HCT116 (cell line): Measurements from ENCODE around the gene PRR29. TPM values are rescaled to one million over a fixed set of nuclear protein-coding genes. Genes with fewer than 3 reads are reported as not detected.
A peak's percentile ranks its signal among the peaks of the same experiment; 100 is the strongest.

Experiments
- ATAC-seq: fragments of 200-7000 bp; cut with Tn5 transposase; 2 replicates; pipeline ENCODE4 v1.9.1; 2020; ENCODE audit warnings: mild to moderate bottlenecking, moderate library complexity
- BruUV-seq: library from RNA; stranded (reverse); fragments of 400-500 nt; replicated peaks from 2 replicates; lab custom pipeline; 2021; lab: Mats Ljungman, UMichigan
- CTCF ChIA-PET: fragments of 300-600 bp; sonication (Branson Sonifier 250); formaldehyde crosslinking; loops from one replicate; lab custom pipeline; 2021; ENCODE audit warnings: antibody characterized with exemption; lab: Charles Lee
- POLR2A ChIA-PET: fragments of 300-600, 350-600 bp; sonication (Branson Sonifier 250); formaldehyde crosslinking; loops from one replicate; lab custom pipeline; 2021; ENCODE audit warnings: antibody characterized with exemption; lab: Charles Lee
- RAD21 ChIA-PET, 2 experiments: fragments of 300-600 bp; sonication (Branson Sonifier 250); formaldehyde crosslinking; loops; one replicate each; lab custom pipeline; 2023; ENCODE audit warnings: low total read pairs in 2 of 2; ENCODE audit not compliant: uncharacterized antibody in 2 of 2, unreplicated experiment in 2 of 2, low non-redundant PET in 1 of 2; lab: Charles Lee
- DNase-seq: peaks from one replicate; pipeline ENCODE4 v3.0.0-alpha.2; 2010; ENCODE audit warnings: low read depth, low spot score
- H2AFZ ChIP-seq: fragments of 200-600 bp; shearing (Covaris generic), sonication (generic); 2 replicates; pipeline ENCODE4 v1.6.1; 2017; ENCODE audit warnings: low read depth, mixed run types, mixed read lengths, antibody characterized with exemption, low read length; ENCODE audit not compliant: poor library complexity, severe bottlenecking
- H3K27ac ChIP-seq: 2 replicates; pipeline ENCODE4 v1.5.1; 2012; ENCODE audit warnings: low read depth, low read length
- H3K27me3 ChIP-seq: fragments of 200-600 bp; sonication (generic); 2 replicates; pipeline ENCODE4 v1.6.1; 2016; ENCODE audit warnings: mixed run types, low read length, mixed read lengths; ENCODE audit not compliant: insufficient read depth
- H3K36me3 ChIP-seq, 2 experiments: fragments of 200-500 bp in 1 of 2; fragments of 200-600 bp in 1 of 2; sonication (Bioruptor generic) in 1 of 2; sonication (generic) in 1 of 2; 2 replicates each; pipeline versions ENCODE4 v1.5.1 to v1.6.1; 2014 to 2016; ENCODE audit warnings: low read length in 2 of 2, inconsistent platforms in 1 of 2, mixed read lengths in 1 of 2, mixed run types in 1 of 2; ENCODE audit not compliant: insufficient read depth in 2 of 2, control insufficient read depth in 1 of 2
- H3K4me1 ChIP-seq, 2 experiments: fragments of 200-600 bp in 1 of 2; sonication (generic) in 1 of 2; 2 replicates each; pipeline versions ENCODE4 v1.5.1 to v1.6.1; 2012 to 2017; ENCODE audit warnings: low read length in 2 of 2, inconsistent platforms in 1 of 2, mild to moderate bottlenecking in 1 of 2, mixed read lengths in 1 of 2, mixed run types in 1 of 2, moderate library complexity in 1 of 2; ENCODE audit not compliant: insufficient read depth in 2 of 2, control insufficient read depth in 1 of 2
- H3K4me2 ChIP-seq: fragments of 200-600 bp; sonication (generic); 2 replicates; pipeline ENCODE4 v1.6.1; 2017; ENCODE audit warnings: mixed run types, low read length, mixed read lengths
- H3K4me3 ChIP-seq, 2 experiments: fragments of 200-600 bp in 1 of 2; sonication (generic) in 1 of 2; replicated peaks in 1 of 2; 2 replicates each; pipeline ENCODE4 v1.5.1; 2011 to 2016; ENCODE audit warnings: low read length in 2 of 2, control low read depth in 1 of 2, low read depth in 1 of 2, mild to moderate bottlenecking in 1 of 2, mixed read lengths in 1 of 2, mixed run types in 1 of 2
- H3K79me2 ChIP-seq: fragments of 200-600 bp; sonication (generic); 2 replicates; pipeline ENCODE4 v1.6.1; 2017; ENCODE audit warnings: mild to moderate bottlenecking, mixed run types, low read length, moderate library complexity, mixed read lengths; ENCODE audit not compliant: insufficient read depth
- H3K9ac ChIP-seq: fragments of 200-600 bp; sonication (generic); 2 replicates; pipeline ENCODE4 v1.6.1; 2016; ENCODE audit warnings: low read length, mixed read lengths
- H3K9me2 ChIP-seq: fragments of 200-600 bp; sonication (generic), shearing (Covaris generic); 2 replicates; pipeline ENCODE4 v1.6.1; 2017; ENCODE audit warnings: mixed run types, mild to moderate bottlenecking, moderate library complexity; ENCODE audit not compliant: insufficient read depth
- H3K9me3 ChIP-seq, 2 experiments: fragments of 200-500 bp in 1 of 2; fragments of 200-600 bp in 1 of 2; sonication (Bioruptor generic) in 1 of 2; sonication (generic) in 1 of 2; 2 replicates each; pipeline ENCODE4 v1.6.1; 2014 to 2017; ENCODE audit warnings: low read length in 2 of 2, mixed read lengths in 2 of 2, inconsistent platforms in 1 of 2, low read depth in 1 of 2, mild to moderate bottlenecking in 1 of 2, mixed run types in 1 of 2, moderate library complexity in 1 of 2; ENCODE audit not compliant: control insufficient read depth in 1 of 2, insufficient read depth in 1 of 2
- H4K20me1 ChIP-seq: fragments of 200-600 bp; sonication (generic), shearing (Covaris generic); 2 replicates; pipeline ENCODE4 v1.6.1; 2017; ENCODE audit warnings: mixed run types, mild to moderate bottlenecking, moderate library complexity; ENCODE audit not compliant: insufficient read depth
- POLR2A ChIP-seq: IDR thresholded peaks from 2 replicates; pipeline ENCODE4 v1.7.0; 2011; ENCODE audit warnings: borderline replicate concordance; ENCODE audit not compliant: insufficient read depth, insufficient read length; ENCODE audit errors: extremely low read depth
- POLR2AphosphoS5 ChIP-seq: IDR thresholded peaks from 2 replicates; pipeline ENCODE4 v1.6.1; 2011; ENCODE audit warnings: mild to moderate bottlenecking, low read depth, low read length, moderate library complexity
- intact Hi-C: fragments of 100-400 bp; cut with micrococcal nuclease; formaldehyde crosslinking; loops from 2 replicates; pipeline ENCODE4 v1.10.0; 2022
- total RNA-seq: library from RNA; stranded (reverse); gene quantifications from one replicate; pipeline ENCODE4 v1.2.1, GENCODE V29; 2021; ENCODE audit not compliant: unreplicated experiment
- TF ChIP-seq, protein P1 (sequence below), 3 experiments: fragments of 200-600 bp in 1 of 3; sonication (generic) in 1 of 3; IDR thresholded peaks in 2 of 3; conservative IDR thresholded peaks in 1 of 3; 2 replicates each; pipeline ENCODE4 v1.5.1; 2012 to 2017; ENCODE audit warnings: low read depth in 2 of 3, low read length in 2 of 3, antibody characterized with exemption in 1 of 3, borderline replicate concordance in 1 of 3, control low read depth in 1 of 3, mild to moderate bottlenecking in 1 of 3, mixed read lengths in 1 of 3, mixed run types in 1 of 3, moderate library complexity in 1 of 3; ENCODE audit not compliant: insufficient read depth in 1 of 3

Gene PRR29
- total RNA-seq, 1 experiment from 2014 or later = not detected

DNA sequence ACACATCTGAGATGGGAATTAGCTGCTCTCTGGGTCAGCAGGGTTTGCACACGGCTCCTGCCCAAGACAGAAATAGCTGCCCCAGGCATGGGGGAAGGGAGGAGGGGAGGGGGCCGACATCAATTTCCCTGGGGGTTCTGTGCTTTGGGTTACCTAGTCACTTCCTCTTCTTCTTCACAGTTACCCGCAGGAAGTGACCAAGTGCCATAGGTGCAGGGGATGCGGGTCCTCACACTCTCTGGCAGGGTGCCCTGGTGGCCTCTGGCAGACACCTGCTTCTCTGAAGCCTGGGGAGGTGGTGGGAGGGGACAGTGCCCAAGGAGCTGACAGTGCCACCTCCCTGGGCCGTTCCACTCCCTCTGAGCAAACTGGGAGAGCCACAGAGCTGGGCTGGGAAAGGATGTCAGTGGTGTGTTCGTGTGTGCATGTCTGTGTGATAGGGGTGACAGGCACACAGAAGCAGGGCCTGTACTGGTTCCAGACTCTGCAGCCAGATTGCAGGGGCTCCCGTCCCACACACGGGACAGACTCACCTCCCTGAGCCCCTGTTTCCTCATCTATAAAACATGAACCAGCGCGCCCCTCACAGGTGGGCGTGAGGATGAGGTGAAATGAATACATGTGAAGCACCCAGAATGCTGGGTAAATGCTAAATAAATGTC is 43.6 kb upstream of the PRR29 start:
- no peak for TF ChIP-seq POLR2A
- TF ChIP-seq, all 23 proteins: peak for 0
- no peak overlapping the region for H3K27ac ChIP-seq
- no peak overlapping the region for H3K4me2 ChIP-seq
- peaks cover 0 to 9% of the 10 kb centered on the region in 2 experiments; a peak in 1 of 4 replicates for H3K4me1 ChIP-seq
- H3K79me2 ChIP-seq = no peaks in the 10 kb centered on the region
- BruUV-seq = no TSS peak
- no peaks in the 10 kb centered on the region for H3K9me3 ChIP-seq
- H3K36me3 ChIP-seq = no peaks in the 10 kb centered on the region
- H2AFZ ChIP-seq = no peak overlapping the region
- H3K9ac ChIP-seq = no peak overlapping the region
- intact Hi-C loops = no loop called here
- H3K4me3 ChIP-seq = no peak overlapping the region
- no peaks in the 10 kb centered on the region for H3K27me3 ChIP-seq
- POLR2A ChIA-PET = interaction anchor here (0.5 kb wide), 1 partner anchor 693 kb away, joined by 3 read pairs; no protein-coding TSS in a partner anchor
- no peak for DNase-seq
- no peaks in the 10 kb centered on the region for H3K9me2 ChIP-seq
- RAD21 ChIA-PET = no interaction called here
- no peaks in the 10 kb centered on the region for H4K20me1 ChIP-seq
- CTCF ChIA-PET = interaction anchor here (0.6 to 4.8 kb wide), 4 partner anchors 8 to 35 kb away, joined by 3 to 61 read pairs (median 16); partner anchors contain the start of gene GH1
- ATAC-seq = no peak; the same call in 1 of the 2 replicates

DNA sequence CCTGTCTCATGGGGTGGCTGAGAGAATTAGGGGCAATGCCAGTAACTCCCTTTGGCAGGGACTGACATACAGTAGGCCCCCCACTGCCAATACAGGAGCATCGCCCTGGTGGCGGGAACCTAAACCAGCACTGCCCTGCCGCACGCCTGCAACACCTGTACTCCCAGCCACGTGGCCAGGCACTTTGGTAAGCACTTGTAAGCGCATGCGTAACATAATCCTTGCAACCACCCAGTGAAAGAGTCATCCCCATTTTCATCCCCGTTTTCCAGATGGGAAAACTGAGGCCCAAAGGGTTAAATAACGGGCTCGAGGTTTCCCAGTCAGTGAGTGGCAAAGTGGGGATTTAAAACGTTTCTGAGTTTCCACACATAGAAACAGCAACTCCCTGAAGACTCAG is 42.9 kb upstream of the PRR29 start:
- no peak overlapping the region for H3K9ac ChIP-seq
- H3K79me2 ChIP-seq = no peaks in the 10 kb centered on the region
- ChIA-PET CTCF (interaction anchor here (0.6 to 4.0 kb wide), 3 partner anchors 9 to 25 kb away, joined by 3 to 29 read pairs (median 4); no protein-coding TSS in a partner anchor), POLR2A (no interaction called here), RAD21 (no interaction called here)
- no peaks in the 10 kb centered on the region for H3K9me2 ChIP-seq
- H3K9me3 ChIP-seq = no peaks in the 10 kb centered on the region
- H4K20me1 ChIP-seq = no peaks in the 10 kb centered on the region
- DNase-seq = no peak
- H3K27me3 ChIP-seq = no peaks in the 10 kb centered on the region
- H3K36me3 ChIP-seq = no peaks in the 10 kb centered on the region
- no peak overlapping the region for H3K27ac ChIP-seq
- no peak overlapping the region for H2AFZ ChIP-seq
- no peak overlapping the region for H3K4me3 ChIP-seq
- no peak for ATAC-seq
- peaks cover 0 to 9% of the 10 kb centered on the region in 2 experiments; a peak in 1 of 4 replicates for H3K4me1 ChIP-seq
- no peak overlapping the region for H3K4me2 ChIP-seq
- intact Hi-C loops = no loop called here
- no TSS peak for BruUV-seq
- TF ChIP-seq, protein P1, sequence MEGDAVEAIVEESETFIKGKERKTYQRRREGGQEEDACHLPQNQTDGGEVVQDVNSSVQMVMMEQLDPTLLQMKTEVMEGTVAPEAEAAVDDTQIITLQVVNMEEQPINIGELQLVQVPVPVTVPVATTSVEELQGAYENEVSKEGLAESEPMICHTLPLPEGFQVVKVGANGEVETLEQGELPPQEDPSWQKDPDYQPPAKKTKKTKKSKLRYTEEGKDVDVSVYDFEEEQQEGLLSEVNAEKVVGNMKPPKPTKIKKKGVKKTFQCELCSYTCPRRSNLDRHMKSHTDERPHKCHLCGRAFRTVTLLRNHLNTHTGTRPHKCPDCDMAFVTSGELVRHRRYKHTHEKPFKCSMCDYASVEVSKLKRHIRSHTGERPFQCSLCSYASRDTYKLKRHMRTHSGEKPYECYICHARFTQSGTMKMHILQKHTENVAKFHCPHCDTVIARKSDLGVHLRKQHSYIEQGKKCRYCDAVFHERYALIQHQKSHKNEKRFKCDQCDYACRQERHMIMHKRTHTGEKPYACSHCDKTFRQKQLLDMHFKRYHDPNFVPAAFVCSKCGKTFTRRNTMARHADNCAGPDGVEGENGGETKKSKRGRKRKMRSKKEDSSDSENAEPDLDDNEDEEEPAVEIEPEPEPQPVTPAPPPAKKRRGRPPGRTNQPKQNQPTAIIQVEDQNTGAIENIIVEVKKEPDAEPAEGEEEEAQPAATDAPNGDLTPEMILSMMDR (IDR thresholded peaks at IDR 0.05 in 2 of 3, conservative IDR thresholded peaks at IDR 0.05 in 1 of 3; ENCODE audit: borderline replicate concordance in 1 of 3, insufficient read depth in 1 of 3, low read depth in 2 of 3, low read length in 2 of 3) = 0 out of 6 replicates have a peak, but pooled peaks of 2 of the 3 experiments have one; percentile 18 to 19
- TF ChIP-seq POLR2AphosphoS5 = no peak
